Activated CD8-positive, alpha-beta memory T cell treated with anti-CD3 and anti-CD28 coated beads, Interleukin-2, amount 50 U/mL, for 1 hour (primary cell): ENCODE data around the gene NOL6.
"Not testable (repeated sequence)": the region's sequence is repeated elsewhere in the genome, so short reads cannot be mapped to it uniquely, and the experiment has no call there.

Experiments used
- DNase-seq: peaks from one replicate; pipeline ENCODE4 v3.0.0-alpha.2; 2020; ENCODE audit errors: extremely low read depth

NOL6 gene, protein sequence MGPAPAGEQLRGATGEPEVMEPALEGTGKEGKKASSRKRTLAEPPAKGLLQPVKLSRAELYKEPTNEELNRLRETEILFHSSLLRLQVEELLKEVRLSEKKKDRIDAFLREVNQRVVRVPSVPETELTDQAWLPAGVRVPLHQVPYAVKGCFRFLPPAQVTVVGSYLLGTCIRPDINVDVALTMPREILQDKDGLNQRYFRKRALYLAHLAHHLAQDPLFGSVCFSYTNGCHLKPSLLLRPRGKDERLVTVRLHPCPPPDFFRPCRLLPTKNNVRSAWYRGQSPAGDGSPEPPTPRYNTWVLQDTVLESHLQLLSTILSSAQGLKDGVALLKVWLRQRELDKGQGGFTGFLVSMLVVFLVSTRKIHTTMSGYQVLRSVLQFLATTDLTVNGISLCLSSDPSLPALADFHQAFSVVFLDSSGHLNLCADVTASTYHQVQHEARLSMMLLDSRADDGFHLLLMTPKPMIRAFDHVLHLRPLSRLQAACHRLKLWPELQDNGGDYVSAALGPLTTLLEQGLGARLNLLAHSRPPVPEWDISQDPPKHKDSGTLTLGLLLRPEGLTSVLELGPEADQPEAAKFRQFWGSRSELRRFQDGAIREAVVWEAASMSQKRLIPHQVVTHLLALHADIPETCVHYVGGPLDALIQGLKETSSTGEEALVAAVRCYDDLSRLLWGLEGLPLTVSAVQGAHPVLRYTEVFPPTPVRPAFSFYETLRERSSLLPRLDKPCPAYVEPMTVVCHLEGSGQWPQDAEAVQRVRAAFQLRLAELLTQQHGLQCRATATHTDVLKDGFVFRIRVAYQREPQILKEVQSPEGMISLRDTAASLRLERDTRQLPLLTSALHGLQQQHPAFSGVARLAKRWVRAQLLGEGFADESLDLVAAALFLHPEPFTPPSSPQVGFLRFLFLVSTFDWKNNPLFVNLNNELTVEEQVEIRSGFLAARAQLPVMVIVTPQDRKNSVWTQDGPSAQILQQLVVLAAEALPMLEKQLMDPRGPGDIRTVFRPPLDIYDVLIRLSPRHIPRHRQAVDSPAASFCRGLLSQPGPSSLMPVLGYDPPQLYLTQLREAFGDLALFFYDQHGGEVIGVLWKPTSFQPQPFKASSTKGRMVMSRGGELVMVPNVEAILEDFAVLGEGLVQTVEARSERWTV

DNA sequence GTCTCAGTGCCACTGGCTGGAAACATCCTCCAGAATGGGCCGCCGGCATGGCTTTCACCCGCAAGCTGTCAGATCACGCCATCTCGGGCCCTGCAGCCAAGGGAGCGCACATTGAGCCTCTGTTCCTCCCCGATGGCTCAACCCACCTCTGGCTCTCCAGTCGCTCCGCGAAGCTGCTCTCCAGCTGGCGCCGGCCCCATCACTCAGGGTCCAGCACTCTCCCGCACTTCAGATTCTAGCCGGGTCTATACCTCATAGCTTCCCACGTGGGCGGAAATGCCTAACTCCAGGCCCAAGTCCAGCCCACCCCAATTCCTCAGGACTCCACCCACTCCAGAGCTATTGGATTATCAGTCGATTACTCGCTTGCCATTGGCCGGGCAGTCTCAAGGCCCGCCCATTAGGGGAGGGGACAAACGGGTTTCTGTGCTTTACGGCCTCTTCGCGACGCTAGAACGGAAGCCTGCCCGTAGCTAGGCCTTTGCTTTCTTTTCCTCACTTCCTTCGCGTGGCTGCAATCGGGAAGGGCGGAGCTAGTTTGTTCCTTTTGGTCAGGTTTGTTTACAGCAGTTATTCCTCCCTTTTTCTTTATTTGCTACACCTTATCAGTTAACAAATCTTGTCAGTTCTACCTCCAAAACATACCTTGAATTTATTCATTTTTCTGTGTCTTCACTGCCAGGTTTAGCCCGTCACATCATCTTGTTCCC lies at the start of gene NOL6:
Gene NOL6 (minus strand): TSS at position 282 of the 710 bp plus-strand sequence. CDS start 82 bp downstream, at position 200.
- peak; percentile 89 for DNase-seq

DNA sequence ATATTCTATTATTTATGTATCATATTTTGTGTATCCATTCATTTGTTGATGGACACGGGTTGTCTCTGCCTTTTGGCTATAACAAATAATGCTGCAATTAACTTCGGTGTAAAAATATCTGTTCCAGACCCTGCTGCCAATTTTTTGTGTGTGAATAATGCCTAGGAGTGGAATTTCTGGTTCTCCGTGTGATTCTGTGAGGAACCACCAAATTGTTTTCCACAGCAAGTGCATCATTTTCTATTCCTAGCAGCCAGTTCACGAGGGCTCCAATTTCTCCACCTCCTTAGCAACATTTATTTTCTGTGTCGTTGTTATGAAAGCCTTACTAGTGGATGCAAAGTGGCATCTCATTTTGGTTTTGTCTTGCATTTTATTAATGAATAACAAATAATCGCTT lies 48.1 kb upstream of the NOL6 start:
- not testable (repeated sequence) for DNase-seq

DNA sequence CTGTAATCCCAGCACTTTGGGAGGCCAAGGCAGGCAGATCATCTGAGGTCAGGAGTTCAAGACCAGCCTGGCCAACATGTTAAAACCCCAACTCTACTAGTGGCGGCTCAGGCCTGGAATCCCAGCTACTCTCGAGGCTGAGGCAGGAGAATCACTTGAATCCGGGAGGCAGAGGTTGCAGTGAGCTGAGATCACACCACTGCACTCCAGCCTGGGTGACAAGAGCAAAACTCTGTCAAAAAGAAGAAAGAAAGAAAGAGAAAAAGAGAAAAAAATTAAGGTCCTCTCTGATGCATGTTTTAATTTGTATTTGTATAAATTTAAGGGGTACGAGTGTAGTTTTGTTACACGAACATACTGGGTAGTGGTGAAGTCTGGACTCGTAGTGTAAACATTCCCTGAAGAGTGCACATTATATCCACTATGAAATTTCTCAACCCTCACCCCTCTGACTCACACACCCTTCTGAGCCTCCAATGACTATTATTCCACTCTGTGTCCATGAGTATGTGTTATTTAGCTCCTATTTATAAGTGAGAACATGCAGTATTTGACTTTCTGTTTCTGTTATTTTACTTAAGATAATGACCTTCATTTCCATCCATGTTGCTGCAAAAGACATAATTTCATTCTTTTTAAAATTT lies 44.3 kb upstream of the NOL6 start:
- not testable (repeated sequence) for DNase-seq

DNA sequence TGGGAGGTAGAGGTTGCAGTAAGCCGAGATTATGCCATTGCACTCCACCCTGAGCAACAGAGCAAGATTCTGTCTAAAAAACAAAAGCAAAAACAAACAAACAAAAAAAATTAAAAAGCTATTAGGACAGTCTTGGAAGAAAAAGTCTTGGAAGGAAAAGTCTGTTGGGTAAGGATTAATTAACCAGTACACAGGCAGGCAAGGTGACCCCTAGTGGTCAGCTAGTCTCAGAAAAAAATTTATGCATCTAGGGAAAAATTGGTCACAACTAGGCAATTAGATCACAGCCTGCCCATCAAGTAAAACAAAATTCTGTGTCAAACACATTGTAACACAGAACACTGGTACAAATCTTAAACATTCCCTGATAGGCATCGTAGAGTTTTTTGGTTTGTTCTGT lies 43.6 kb upstream of the NOL6 start:
- DNase-seq = no peak

DNA sequence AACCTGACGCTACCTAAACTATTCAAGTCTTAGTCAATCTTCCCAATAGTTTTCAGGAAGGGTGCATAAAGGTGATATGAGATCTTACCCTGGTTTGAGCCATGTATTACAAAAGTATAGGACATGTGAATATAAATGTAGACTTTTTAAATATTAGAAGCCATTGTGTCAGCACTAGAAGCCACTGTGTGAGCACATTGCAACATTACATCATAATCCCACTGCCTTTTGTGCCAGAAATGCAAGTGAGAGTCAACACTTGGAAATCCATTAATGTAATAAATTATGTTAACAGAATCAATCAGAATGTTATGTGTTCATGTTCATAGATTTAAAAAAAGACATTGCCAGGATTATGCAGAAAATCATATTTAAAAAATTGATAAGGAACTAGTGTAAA lies 42.7 kb upstream of the NOL6 start:
- not testable (repeated sequence) for DNase-seq

DNA sequence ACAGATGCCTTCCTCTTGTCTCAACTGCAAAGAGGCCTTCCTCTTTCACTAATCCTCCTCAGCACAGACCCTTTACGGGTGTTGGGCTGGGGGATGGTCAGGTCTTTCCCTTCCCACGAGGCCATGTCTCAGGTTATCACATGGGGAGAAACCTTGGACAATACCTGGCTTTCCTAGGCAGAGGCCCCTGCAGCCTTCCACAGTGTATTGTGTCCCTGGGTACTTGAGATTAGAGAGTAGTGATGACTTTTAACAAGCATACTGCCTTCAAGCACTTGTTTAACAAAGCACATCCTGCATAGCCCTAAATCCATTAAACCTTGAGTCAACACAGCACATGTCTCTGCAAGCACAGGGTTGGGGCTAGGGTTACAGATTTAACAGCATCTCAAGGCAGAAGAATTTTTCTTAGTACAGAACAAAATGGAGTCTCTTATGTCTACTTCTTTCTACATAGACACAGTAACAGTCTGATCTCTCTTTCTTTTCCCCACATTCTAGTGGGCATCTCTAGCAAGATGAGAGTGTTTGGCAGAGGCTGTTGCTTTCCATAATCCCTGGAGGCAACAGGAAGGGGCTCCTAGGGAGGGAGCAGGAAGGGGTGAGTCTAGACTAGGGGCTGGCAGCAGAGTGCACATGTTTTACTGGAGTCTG lies 41.7 kb upstream of the NOL6 start:
- DNase-seq = not testable (repeated sequence)

DNA sequence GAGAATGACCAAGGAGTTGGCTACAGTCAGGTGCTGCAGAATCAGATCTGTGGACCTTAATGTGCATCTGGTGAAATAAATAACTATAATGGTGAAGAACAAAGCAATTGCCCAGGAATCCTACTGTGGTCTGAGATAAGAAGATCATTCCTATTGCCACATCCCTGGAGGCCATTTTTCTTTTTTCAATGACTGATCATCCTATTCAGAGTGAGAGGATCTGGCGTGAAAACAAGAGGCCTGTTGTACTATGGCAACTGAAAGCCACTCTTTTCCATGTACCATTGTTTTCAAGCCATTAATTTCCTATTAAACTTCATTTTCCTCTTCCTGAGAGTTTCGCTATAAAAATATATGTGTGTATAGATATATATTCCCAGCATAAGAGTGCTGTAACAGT lies 38.8 kb upstream of the NOL6 start:
- not testable (repeated sequence) for DNase-seq

DNA sequence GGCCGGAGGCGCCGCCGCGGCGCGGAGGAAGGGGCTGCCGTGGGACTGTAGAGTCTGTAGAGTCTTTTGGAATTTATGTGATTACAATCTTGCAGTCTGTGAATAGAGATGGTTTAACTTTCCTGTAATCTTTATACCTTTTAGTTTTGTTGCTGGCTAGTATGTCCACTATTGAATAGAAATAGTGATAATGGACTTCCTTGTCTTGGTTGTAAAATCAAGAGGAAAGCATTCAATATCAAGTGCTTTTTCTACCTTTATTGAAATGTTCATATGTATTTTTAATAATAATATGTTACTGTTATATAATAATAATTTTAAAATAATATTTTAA lies 37.4 kb upstream of the NOL6 start:
- DNase-seq = not testable (repeated sequence)

DNA sequence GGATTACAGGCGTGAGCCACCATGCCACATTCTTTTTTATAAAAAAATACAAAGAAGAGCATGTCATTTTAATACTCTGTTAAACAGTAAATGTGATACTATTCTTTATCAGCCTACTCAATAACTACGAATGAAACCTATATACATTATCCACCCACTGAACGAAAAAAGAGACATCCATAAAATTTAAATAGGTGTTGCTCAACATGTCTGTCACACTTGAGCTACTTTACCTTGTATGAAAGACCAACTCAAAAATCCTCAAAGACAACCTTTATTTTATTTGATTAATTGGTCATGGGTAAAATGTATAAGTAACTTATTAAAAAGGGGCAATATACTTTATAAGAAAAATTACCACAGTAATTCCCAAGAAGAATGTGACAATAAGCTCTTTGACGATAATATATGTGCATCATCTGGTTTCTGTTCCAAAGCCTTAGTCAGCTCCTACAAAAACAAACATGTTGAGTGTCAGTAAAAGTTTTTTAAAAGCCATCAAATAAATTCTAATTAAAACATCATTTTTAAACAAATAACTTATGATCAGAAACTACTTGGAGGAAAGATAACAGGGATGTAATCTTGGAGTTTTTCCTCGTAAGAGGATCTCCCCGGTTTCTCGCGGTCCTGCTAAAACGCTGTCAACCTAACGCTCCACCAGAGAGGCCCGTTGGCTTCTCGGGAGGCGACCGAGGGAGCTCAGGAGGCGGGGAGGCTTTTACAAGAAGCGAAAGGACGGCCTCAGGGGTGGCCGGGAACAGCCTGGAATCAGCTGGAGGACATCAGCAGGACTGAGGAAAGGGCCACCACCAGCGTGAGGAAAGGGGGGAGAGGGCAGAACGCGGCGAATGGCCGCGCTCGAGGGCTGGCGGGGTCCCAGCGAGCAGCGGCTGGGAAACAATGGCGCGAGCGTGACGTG lies 36.8 kb upstream of the NOL6 start:
- DNase-seq = no peak

DNA sequence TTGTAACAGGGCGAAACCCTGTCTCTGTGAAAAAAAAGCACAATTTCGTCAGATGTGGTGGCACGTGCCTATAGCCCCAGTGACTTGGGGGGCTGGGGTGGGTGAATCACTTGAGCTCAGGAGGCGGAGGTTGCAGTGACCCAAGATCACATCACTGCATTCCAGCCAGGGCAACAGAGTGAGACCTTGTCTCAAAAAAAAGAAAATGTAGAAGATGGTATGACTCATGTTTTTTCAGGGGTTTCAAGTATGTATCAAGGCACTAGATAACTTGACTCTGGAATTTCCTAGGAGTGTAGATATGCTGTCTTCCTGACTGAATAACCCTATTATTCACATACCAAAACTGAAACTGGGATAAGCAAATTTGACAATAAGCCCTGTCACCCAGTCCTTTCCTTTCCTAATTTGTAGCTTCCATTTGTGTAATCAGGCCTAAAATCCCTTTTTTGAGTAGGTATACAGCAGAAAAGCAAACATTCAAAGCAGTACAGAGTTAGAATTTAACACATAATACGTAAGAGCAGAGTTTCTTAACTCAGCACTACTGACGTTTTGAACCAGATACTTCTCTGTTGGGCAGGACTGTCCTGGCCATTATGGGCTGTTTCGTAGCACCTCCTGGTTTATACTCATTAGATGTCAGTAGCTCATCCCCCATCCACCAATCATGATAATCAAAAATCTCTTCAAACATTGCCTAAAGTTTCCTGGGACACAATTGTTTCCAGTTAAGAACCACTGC lies 33.1 kb upstream of the NOL6 start:
- DNase-seq = no peak

DNA sequence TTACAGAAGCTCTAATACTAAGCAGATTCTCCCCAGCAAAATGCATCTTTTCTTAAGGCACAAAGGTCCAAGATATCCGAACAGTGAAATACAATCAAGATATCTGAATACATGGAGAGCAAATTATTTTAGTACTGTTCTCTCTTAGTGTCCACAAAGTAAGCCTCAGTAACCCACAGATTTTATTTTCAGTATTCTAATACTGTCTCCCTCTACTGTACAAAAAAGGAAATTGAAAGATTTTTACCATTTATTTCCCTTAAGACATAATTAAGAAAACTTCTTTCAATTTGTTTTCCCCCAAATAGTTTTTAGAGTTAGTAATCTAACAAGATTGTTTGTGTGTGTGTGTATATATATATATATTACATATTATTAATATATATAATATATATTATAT lies 24.7 kb upstream of the NOL6 start:
- DNase-seq = no peak

DNA sequence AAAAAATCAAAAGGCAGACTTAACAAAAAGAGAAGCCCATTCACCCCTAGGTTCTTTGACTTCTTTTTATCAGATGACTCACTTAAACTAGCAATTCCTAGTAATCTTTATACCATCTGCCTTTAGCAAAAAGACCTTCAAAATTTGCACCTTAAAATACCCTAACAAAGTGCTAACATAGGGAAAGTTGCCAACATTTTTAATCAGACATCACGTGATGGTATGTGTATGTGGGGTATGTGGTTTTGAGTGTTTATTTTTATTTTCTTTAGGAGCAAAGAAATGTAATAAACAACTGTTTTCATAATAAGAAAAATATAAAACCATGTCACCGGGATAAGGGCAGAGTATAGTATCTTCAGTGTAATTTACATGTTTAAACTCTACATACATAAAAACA lies 20.1 kb upstream of the NOL6 start:
- DNase-seq = not testable (repeated sequence)

DNA sequence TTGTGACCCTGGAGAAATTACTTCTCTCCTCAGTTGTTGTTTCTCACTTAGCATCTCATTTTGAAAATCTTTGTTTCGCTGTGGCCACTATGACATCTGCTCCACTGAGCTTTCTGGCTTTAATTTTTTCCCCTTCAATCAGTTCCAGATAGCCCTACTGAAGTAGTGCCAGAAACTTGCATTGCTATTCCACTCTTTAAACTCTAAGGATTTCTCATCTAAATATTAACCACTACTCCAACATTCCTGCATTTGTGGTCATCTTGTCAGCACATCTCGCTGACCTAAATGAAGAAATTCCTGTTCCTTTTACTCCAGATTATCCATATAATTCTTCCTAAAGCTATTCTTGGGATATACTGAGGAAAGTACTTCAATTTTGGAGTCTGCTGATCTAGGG lies 15.3 kb upstream of the NOL6 start:
- no peak for DNase-seq

DNA sequence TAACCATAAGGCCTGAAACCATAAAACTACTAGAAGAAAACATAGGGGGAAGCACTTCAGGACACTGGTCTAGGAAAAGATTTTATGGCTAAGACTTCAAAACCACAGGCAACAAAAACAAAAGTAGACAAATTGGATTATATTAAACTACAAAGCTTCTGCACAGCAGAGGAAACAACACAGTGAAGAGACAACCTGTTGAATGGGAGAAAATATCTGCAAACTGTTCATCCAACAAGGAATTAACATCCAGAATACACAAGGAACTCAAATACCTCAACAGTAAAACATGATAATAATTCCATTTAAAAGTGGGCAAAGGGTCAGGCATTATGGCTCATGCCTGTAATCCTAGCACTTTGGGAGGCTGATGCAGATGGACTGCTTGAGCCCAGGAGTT lies 11.6 kb upstream of the NOL6 start:
- DNase-seq = not testable (repeated sequence)

DNA sequence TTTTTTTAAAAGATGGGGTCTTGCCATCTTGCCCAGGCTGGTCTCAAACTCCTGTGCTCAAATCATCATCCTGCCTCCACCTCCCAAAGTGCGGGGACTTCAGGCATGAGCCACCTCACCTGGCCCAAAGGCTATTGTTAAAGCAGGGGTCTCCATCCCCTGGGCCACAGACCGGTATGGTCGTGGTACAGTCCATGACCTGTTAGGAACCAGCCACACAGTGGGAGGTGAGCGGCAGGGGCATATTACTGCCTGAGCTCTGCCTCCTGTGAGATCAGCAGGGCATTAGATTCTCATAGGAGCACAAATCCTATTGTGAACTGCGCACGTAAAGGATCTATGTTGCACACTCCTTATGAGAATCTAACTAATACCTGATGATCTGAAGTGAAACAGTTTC lies 7.3 kb upstream of the NOL6 start:
- no peak for DNase-seq

DNA sequence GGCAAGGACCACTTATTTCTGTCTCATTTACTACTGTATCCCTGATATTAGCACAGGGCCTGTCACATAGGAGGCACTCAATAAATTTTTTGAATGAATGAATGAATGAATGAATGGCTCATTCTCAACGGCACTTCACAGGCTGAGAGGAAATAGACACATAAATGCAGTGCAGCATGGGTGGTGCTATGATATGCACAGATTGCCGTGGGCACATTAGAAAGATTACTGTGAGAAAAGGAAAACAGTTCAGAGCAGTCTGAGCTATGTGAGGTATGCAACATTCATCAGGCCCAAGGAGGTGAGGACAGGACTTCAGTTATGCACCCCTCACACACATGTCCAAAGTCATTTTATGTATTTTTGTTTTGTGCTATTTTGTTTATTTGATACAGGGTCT lies 6.4 kb upstream of the NOL6 start:
- no peak for DNase-seq

DNA sequence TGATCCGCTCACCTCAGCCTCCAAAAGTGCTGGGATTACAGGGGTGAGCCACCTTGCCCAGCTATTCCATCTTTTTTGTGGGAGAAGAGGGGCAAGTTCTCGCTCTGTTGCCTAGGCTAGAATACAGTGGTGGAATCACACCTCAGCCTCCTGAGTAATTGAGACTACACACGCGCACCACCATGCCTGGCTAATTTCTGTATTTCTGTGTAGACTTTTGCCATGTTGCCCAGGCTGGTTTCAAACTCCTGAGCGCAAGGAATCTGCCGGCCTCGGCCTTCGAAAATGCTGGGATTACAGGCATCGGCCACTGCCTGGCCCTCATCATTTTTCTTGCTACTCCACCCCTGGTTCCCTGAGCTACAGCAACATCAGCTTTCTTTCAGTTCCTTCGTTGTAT lies 2.8 kb upstream of the NOL6 start:
- no peak for DNase-seq

DNA sequence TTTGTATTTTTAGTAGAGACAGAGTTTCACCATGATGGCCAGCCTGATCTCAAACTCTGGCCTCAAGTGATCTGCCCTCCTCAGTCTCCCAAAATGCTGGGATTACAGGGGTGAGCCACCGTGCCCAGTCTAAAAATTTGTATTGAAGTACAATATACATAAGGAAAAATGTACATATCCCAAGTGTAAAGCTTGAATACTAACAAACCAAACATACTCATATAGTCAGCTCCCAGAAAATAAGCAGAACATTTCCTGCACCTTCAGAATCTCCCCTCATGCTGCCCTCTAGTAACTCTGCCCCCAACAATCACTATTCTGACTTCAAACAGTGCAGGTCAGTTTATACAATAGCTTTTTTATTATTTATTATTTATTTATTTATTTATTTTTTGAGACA lies 1.6 kb upstream of the NOL6 start:
- no peak for DNase-seq
